Measurements from ENCODE around the gene TESK2.

TESK2 gene

GRCh38 chr1:45334308-45335245 lies 156.4 kb downstream of the TESK2 start:
- TF ChIP-seq, protein P1, sequence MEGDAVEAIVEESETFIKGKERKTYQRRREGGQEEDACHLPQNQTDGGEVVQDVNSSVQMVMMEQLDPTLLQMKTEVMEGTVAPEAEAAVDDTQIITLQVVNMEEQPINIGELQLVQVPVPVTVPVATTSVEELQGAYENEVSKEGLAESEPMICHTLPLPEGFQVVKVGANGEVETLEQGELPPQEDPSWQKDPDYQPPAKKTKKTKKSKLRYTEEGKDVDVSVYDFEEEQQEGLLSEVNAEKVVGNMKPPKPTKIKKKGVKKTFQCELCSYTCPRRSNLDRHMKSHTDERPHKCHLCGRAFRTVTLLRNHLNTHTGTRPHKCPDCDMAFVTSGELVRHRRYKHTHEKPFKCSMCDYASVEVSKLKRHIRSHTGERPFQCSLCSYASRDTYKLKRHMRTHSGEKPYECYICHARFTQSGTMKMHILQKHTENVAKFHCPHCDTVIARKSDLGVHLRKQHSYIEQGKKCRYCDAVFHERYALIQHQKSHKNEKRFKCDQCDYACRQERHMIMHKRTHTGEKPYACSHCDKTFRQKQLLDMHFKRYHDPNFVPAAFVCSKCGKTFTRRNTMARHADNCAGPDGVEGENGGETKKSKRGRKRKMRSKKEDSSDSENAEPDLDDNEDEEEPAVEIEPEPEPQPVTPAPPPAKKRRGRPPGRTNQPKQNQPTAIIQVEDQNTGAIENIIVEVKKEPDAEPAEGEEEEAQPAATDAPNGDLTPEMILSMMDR (IDR thresholded peaks at IDR 0.05), result no peak

GRCh38 chr1:45332346-45332720 lies 158.6 kb downstream of the TESK2 start:
- TF ChIP-seq, protein P1 (IDR thresholded peaks at IDR 0.05), result no peak

DNA sequence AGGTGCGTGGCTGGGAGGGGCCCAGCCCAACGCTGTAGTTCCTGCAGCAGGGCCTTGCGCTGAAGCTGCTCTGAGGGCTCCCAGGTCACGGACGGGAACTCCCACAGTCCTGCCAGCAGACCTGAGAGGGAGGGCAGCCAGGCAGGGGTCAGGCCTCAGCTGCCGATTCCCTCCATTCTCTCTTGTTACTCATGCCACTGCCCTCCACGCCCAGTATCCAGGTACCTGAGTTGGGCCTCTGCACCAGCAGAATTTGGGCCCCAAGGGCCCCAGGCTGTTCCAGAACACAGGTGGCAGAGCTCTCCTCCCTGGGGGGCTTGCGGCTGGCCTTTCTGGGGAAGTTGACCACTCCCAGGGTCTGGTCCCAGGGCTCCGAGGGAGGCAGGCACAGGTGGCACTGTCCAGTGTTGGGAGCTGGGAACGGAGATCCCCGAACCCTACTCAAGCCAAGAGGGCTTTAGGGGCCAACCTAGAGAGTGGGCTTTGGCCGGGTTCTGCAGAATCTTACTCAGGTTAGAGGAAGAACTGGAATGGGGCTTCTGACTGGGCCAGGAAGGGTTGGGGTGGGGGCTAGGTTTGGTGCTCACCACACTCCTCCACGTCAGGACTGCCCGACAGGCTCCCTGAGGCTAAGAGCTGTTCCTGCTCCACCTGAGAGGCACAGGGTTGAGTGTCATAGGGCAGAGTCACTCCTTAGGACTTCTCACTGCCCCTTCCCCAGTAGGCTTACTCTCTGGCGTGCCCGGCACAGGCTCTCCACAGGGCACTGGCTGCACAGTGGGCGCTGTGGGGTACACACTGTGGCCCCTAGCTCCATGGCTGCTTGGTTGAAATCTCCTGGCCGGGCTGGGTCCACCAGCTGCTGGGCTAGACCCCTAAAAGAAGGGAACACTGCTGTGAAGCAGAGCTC lies 159.3 kb downstream of the TESK2 start:
- TF ChIP-seq, protein P1 (IDR thresholded peaks at IDR 0.05), result no peak

- TF ChIP-seq, protein P1 (IDR thresholded peaks at IDR 0.05), result no peak
These were observed 161.5 kb downstream of the TESK2 start for GRCh38 chr1:45329445-45329844.

DNA sequence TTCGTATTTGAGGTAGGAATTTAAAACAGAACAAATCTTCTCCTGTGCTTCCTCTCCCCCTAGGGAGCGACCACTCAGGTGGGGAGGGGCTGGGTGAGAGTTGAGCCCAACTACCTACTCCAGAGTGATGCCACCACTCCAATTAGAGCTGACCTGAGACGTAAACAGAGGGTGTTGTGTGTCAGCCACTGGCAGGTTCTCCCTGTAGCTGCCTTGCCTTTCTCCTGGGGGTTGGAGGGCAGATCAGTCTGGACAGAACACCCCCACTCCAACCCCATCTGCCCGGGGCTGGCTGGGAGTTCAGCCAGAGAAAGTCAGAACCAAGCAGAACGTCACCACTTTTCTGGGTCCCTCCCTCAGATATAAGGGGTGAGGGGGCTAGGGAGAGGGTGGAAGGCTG lies 162.3 kb downstream of the TESK2 start:
- TF ChIP-seq, protein P1 (IDR thresholded peaks at IDR 0.05), result no peak

DNA sequence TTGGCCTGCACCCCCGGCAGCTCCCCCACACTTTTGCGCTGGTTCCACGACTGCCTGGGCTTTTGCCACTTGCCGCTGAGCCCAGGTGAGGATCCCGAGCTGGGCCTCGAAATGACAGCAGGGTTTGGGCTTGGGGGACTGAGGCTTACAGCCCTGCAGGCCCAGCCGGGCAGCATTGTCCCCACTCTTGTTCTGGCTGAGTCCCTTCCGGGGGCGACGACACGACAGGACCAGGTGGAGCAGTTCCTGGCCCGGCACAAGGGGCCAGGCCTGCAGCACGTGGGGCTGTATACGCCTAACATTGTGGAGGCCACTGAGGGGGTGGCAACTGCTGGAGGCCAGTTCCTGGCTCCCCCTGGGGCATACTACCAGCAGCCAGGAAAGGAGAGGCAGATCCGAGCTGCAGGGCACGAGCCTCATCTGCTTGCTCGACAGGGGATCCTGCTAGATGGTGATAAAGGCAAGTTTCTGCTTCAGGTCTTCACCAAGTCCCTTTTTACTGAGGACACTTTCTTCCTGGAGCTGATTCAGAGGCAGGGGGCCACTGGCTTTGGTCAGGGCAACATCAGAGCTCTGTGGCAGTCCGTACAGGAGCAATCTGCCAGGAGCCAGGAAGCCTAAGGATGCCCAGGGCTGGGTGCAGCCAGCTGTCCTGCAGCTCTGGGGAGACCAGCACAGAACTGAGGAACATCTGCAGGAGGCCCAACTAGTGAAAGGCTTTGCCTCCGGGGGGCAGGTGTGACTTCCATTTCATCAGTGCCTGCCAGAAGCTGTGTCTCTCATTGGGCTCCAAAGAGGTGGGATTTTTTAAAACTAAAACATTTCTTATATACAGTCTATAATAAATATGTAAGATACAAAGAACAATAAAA lies 163.1 kb downstream of the TESK2 start:
- TF ChIP-seq, protein P1 (IDR thresholded peaks at IDR 0.05), result no peak
